ENCODE data around the gene FCSK.
"Not testable (repeated sequence)": the region's sequence is repeated elsewhere in the genome, so short reads cannot be mapped to it uniquely, and the experiment has no call there.

FCSK gene

DNA sequence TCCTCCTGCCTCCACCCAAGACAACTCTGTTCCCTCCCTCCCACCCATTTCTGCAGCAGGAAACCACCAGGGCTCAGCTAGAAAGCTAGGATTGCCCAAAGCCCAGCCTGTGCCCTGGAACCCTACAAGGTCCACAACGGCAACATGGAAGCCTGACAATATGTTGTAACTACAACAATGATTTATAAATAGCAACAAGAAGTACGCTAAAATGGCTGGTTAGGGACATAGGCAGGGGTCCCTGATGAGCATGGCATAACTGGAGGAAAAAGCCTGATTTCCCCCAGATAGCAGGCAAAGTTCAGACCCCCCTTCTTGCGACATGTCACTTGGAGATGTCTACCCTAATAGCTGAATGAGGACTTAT, 22.1 kb upstream of the FCSK start:
- no peak for DNase-seq (ENCODE audit: low spot score)

DNA sequence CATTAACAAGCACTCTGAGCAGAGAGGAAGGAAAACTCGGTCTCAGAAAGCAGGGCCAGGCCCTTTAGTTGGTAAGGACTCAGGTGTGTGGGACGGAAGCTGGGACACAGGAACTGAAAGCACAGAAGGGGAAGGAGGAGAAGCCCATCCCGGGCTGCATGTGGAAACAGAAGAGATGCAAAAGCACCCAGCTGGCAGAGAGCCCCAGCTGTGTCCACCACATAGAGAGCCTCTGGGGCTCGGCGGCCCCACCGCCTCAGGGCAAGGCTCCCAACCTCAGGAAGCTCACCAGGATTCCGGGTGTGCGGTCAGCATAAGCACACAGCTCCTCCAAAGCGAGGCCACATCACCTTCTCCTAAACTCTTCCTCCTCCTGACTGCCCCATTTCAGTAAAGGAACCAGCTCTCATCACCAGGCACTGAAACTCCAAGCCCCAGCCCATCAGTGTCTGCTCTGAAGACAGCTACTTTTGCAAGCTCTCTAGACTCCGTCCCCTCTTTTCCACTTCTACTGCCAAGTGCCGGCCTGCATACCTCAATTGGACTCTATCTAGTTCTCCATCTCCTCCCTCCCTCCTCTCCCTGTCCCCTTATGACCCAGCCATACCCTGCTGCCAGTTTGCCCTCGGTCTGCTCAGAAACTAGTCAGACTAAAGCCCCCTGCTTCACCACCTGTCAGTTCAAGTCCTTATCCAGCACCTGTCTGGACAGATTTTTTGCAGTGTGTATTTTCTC, 21.5 kb upstream of the FCSK start:
- DNase-seq (ENCODE audit: low spot score): peak; percentile 71

DNA sequence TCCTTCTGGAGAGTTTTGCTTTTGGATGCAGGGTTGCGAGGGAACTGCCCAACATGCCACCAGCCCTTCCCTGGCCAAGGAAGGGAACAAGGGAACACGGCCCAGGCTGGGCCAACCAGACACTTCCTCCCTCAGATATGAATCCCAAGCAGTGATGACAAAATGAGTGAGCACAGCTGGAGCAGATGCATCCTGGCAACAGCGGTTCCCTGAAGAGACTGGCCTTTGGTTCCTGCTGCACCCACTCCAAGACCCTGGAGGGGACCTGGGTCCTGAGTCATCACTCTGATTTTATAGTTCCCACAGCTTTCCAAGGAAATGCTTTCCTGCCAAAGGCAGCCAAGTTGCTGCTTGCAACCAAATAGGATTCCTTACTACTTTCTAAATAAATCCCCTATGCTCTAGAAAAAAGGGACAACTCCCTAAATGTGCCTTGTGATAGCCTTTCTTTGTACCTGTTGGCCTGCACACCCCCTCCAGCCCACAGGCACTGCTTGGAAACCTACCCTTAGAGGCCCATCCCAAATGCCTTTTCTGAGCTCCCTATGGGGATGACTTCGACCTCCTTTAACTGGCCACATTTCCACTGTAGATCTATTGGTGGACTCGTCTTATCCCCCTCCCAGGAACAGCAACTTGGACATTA, 20.8 kb upstream of the FCSK start:
- no peak for DNase-seq (ENCODE audit: low spot score)

DNA sequence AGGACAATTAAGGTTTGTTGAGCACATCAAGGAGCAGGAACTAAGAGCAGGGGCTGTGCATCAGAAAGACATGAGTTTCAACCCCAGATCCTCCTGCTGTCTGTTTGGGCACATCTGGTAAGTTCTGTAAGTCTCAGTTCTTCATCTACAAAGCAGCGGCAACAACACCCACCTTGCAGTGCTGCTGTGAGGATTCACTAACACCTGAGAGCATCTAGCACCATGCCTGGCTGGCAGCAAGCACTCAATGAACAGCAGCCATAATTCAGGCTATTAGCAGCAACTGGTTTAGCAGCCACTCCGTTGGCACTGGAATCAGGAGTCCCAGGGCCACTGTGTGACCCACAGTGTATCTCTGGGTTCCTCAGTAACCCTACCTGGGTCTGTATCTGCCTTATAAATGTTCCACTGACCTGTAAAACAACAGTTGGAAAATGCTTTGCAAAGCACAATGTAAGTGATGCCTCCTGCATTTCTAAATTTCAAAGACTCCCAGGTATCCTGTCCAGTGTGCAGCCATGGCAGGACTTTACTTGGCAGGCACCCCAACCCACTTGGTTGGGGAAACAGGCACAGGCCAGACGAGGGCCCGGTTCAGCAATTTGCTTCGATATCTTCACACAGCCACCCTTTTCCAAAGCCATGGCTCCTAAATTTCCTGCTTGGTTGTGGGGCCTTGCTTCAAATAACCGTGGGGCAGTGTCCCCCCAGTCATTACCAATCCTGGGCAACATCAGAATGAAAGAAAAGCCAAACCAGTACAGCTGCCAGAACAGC, 19.7 kb upstream of the FCSK start:
- DNase-seq (ENCODE audit: low spot score): peak; percentile 31

DNA sequence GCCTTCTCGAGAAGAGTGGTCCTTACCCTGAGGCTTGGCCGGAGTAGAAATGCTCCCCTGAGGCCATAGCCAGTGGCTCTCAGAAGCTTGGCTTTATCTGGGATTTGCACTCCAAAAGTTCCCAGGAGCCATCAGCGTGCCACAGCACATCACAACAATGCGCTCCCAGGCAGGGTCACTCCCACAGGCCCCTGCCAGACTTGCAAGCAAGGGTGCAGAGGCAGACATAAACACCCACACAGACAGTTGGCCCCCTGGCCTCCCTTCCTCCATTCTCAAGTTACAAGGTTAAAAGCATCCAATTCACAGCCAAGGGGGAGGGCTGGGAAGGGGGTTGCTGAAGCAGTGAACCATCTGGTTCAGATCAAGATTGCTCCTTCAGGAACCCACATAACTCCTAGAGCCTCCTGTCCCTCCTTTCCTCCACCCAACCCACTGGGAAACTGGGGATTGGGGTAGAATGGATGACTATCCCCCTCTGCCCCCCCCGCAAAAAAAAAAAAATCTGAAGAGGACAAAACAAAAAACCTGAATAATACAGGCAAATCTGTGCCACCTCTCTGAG, 17.3 kb upstream of the FCSK start:
- peak; percentile 35 for DNase-seq (ENCODE audit: low spot score)

DNA sequence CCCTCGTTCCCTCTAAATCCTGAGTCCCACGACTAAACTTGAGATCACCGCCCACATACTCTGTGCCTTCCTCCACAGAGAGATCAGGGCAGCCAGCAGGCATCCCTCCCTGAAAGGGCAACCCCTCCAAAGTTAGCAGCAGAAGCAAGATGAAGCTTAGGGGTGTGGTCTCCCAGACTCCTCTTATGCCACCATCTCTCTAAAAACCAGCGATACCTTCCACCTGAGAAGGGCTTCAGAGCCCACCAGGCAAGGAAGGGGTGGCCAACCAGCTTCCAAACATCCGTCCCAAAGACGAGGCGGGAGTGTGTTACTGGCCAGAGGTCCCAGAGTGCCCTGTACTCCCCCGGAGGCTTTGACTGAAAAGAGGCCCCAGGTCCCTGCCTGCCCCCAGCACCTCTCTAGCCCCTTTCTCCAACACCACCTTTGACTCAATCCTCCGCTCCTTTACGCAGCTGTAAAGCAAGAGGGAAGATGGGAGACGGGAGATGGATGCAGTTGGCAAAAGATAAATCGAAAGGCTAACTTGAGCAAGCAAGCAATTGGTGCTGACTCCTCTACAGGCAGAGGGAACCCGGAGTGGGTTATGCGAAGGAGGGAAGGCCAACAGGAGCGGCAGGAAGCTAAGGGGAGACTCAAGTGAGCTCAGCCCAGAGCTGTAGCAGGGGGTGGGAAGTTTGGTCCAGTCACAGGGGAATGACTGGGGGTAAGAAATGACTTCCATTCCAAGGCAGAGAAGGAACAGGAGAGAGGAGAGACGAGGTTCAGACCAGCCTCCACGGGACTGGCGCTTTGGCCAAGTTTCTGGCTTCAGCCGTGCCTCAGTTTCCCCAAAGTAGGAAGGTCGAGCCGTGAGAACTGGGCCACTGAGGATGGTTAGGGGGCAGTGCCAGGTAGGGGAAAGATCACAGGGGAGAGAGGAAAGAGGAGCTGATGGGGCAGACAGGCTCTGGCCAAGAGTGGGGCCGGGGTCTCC, 16.5 kb upstream of the FCSK start:
- peak; percentile 53 for DNase-seq (ENCODE audit: low spot score)

- DNase-seq (ENCODE audit: low spot score): no peak
Measured at GRCh38 chr16:70438585-70438968, 15.8 kb upstream of the FCSK start.

- DNase-seq (ENCODE audit: low spot score): peak; percentile 95
Measured at GRCh38 chr16:70438969-70439862, 15.2 kb upstream of the FCSK start, which contains the start of gene ST3GAL2. ST3GAL2 (minus strand) TSS chr16:70439100; CDS start chr16:70398530, 40,570 bp downstream.

DNA sequence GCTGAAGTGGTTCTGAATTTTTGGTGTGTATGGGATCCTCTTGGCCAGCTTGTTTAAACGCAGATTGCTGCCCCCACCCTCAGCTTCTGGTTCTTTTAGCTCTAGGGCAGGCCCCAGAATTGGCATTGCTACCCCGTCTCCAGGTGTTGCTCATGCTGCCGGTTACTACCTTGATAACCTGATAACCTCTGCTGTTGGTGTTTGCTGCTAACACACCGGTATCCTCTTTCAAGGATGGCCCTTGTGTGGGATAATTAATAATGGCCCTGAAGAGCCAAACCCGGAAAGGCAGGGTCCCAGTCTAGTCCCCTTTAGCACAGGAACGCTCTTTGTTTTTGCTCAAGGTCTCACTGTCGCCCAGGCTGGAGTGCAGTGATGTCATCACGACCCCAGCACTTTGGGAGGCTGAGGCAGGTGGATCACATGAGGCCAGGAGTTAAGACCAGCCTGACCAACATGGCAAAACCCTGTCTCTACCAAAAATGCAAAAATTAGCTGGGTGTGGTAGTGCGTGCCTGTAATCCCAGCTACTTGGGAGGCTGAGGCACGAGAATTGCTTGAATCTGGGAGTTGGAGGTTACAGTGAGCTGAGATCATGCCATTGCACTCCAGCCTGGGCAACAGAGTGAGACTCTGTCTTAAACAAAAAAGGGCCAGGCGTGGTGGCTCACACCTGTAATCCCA, 14.2 kb upstream of the FCSK start:
- no peak for DNase-seq (ENCODE audit: low spot score)

- no peak for DNase-seq (ENCODE audit: low spot score)
Measured at GRCh38 chr16:70441406-70441990, 12.9 kb upstream of the FCSK start.

- no peak for DNase-seq (ENCODE audit: low spot score)
Measured at GRCh38 chr16:70442344-70442743, 12.1 kb upstream of the FCSK start.

DNA sequence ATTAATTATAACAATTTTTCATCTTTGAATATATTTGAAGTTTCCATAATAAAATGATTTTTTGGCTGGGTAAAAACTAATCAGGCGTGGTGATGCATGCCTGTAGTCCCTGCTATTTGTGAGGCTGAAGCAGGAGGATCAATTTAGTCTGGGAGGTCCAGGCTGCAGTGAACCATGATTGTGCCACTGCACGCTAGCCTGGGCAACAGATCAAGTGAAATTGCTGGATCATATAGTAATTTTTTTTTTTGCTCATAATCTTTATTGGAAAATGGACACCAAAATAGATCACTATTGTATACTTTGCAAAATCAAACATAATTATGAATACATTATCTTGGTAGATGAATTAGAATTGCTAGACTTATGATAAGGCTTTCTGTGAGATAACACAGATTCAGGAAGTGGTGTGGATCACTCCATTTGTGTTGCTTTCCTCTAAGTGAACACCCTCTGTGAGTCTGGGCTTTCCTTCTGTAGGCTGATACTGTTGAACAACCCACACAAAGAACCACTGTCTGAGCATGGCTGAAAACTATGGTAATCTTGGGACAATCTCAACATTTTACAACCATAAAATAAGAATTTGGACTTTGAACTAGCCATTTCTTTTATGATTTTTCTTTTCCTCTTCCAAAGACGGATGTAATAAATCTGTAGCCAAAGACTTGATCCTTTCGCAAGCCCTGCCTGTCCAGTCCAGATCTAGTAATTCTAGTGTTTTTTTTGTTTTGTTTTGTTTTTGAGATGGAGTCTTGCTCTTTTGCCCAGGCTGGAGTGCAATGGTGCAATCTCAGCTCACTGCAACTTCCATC, 9.9 kb upstream of the FCSK start:
- DNase-seq (ENCODE audit: low spot score): no peak

DNA sequence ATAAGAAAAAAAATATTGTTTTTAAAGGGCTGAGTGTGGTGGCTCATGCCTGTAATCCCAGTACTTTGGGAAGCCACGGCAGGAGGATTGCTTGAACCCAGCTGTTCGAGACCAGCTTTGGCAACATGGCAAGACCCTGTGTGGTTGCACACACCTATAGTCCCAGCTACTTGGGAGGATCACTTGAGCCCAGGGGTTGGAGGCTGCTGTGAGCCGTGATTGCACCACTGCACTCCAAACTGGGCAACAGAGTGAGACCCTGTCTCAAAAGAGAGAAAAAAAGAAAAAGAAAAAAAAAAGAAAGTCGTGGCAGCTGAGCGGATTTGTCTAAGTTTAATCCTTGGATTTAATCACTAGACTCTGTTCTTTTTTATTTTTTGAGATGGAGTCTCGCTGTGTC, 6.3 kb upstream of the FCSK start:
- no peak for DNase-seq (ENCODE audit: low spot score)

DNA sequence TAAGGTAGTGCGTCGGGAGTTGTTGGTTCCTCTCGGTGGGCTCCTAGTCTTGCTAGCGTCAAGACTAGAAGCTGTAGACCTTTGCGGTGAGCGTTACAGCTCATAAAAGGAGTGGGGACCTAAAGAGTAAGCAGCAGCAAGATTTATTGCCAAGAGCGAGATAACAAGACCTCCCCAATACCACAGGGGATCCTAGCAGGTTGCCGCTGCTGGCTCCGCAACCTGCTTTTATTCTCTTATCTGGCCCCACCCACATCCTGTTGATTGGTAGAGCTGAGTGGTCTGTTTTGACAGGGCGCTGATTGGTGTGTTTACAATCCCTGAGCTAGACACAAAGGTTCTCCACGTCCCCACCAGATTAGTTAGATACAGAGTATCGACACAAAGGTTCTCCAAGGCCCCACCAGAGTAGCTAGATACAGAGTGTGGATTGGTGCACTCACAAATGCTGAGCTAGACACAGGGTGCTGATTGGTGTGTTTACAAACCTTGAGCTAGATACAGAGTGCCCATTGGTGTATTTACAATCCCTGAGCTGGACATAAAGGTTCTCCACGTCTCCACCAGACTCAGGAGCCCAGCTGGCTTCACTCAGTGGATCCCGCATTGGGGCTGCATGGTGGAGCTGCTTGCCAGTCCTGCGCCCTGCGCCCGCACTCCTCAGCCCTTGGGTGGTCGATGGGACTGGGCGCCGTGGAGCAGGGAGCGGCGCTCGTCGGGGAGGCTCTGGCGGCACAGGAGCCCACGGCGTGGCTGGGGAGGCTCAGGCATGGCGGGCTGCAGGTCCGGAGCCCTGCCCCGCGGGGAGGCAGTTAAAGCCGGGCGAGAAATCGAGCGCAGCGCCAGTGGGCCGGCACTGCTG, 4.0 kb upstream of the FCSK start:
- not testable (repeated sequence) for DNase-seq (ENCODE audit: low spot score)

DNA sequence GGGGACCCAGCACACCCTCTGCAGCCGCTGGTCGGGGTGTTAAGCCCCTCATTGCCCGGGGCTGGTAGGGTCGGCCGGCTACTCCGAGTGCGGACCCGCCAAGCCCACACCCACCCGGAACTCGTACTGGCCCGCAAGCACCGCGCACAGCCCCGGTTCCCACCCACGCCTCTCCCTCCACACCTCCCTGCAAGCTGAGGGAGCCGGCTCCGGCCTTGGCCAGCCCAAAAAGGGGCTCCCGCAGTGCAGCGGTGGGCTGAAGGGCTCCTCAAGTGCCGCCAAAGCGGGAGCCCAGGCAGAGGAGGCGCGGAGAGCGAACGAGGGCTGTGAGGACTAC, 3.4 kb upstream of the FCSK start:
- DNase-seq (ENCODE audit: low spot score): not testable (repeated sequence)

DNA sequence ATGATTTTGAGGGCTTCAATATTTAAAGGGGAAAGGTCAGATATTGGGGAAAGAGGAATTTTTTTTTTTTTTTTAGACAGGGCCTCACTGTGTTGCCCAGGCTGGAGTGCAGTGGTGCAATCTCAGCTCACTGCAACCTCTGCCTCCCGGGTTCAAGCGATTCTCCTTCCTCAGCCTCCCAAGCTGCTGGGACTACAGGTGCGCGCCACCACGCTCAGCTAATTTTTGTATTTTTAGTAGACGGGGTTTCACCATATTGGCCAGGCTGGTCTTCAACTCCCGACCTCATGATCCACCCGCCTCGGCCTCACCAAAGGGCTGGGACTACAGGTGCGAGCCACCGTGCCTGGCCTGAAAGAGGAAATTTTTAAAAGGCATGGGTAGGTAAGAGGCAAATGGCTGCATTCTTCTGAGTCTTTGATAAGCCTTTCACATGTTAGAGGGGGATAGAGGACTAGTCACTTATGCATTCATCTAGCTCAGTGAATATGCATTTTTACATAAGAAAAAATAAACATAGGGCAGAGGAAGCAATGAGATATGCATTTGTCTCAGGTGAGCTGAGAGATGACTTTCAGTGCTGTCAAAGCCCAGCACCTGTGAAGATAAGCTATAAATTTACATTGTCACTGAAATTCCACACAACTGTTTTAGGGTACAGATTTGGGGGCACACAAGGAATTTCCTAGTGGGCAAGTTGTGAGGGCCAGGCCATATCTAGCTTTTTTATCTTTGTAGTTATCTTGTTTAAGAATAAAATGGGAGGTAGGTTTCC, 1.1 kb upstream of the FCSK start:
- no peak for DNase-seq (ENCODE audit: low spot score)

GRCh38 chr16:70453892-70454221, 538 bp upstream of the FCSK start:
- DNase-seq (ENCODE audit: low spot score): peak; percentile 30

All from NAMALWA (cell line).